Stimulated activated CD4-positive, alpha-beta T cell treated with anti-CD3 and anti-CD28 coated beads, Interleukin-4, amount 100 ng/mL, for 4 hours (primary cell): ENCODE results near the gene CPXM2.

Experiments
- DNase-seq, 2 experiments: peaks; one replicate each; pipeline ENCODE4 v3.0.0-alpha.2; 2020

The CPXM2 gene

GRCh38 chr10:123868038-123869019, 23.3 kb downstream of the CPXM2 start:
- DNase-seq, result no peak

- DNase-seq, result no peak
Measured at GRCh38 chr10:123865880-123866279, 25.7 kb downstream of the CPXM2 start.

- DNase-seq, result no peak
Measured at GRCh38 chr10:123865350-123865749, 26.3 kb downstream of the CPXM2 start.

DNA sequence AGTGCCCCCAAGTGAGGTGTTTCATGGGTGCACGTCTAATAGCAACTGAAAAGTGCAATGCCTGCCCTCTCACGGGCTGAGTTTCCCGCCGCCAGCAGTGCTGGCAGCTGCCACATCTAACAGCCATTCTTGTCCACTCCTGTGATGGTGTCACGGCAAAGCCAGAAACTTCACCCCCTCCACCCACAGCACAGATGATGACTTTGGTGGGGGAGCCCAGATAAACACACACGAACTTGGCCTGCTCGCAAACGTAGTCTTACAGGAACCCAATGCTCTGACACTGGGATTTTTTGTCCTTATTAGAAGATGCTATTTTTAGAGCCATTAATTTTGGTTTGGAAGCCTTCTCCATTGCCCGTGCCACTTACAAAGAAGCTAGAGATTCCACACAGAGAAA, 26.7 kb downstream of the CPXM2 start:
- DNase-seq, result no peak

- DNase-seq, result no peak
Measured at GRCh38 chr10:123863721-123864482, 27.7 kb downstream of the CPXM2 start.

- DNase-seq, result no peak
Measured at GRCh38 chr10:123863183-123863575, 28.4 kb downstream of the CPXM2 start.

GRCh38 chr10:123862421-123863182, 29.0 kb downstream of the CPXM2 start:
- DNase-seq, result no peak

DNA sequence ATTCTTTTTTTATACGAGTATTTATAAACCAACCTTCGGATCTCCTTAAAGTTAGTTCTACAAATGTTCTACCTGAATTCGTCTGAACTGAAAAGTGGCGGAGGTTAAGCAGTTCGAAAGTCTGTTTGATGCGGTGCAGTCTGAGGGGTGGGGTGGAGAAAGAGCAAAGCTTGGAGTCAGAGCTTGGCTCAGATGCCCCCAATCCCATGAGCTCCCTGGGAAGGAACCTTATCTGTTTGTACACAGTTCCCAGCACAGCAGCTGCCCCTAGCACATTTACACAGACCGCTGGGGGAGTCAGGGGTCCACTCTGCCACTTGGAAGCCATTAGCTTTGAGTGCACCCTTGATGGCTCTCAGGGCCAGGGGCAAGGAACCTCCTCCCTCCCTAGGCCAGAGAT, 30.8 kb downstream of the CPXM2 start:
- DNase-seq, result no peak

DNA sequence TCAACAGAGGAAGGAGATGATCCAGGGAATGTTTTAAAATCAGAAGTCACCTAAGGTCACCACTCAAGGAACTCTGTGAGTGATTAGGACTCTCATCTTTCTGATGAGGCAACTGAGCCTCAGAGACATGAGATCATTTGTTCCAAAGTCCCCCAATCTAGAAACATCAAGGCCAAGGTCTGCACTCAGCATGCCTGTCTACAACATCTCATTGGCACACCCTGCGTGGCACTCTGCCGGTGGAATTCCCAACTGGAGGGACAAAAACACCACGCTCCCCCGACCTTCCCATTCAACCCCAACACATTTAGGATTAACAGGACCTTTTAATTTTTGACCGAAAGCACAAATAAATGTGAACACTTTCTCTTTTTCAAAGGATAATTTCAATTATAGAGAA, 31.4 kb downstream of the CPXM2 start:
- DNase-seq, result no peak

DNA sequence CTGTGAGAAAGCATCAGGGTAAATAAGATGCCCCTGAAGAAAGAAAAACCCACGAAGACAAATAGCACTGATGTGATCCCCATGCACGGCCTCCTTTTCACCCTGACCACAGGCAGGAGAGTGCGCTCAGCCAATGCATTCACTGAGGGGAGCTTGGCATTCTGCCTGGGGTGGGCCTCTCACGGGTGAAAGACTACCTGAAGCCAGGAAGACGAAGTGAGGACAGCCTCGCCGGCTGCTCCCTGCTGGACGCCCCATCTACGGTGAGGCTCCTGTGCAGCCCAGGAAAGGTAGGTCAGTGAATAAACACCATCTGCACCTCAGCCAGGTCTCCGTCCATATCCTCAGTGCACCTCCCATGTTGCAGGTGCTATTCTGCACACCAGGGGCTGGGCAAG, 32.0 kb downstream of the CPXM2 start:
- DNase-seq, result no peak

- DNase-seq, result no peak
Measured at GRCh38 chr10:123858907-123859652, 32.5 kb downstream of the CPXM2 start.

DNA sequence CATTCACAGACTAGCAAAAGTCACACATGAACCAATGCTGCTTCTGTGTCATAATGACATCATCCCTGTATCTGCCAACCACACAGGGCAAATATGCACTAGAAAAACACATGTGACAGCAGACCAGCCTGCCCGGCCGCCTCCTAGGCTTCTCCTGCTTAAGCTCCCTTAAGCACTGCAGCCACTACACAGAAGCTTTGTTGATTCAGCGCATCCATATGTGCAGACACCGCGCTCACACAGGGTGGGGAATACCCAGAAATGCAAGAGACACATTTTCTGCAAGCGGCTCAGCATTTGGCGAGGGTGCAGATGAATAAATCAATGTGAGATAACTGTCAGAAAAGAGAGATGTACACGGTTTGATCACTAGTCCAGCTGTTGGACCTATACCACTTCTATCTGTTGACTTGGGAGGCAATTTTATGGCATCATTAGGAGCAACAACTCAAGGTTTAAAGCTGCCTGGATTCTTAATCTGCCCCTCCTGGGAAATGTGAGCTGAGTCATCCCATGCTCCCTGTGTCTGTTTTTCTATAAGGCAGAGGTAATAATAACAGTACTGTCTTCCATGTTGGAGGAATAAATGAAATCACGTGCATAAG, 33.4 kb downstream of the CPXM2 start:
- no peak for DNase-seq

- DNase-seq, result no peak
Measured at GRCh38 chr10:123857616-123858015, 34.0 kb downstream of the CPXM2 start.

GRCh38 chr10:123855008-123855684, 36.5 kb downstream of the CPXM2 start:
- DNase-seq, result no peak

GRCh38 chr10:123854498-123854897, 37.1 kb downstream of the CPXM2 start:
- DNase-seq, result no peak

DNA sequence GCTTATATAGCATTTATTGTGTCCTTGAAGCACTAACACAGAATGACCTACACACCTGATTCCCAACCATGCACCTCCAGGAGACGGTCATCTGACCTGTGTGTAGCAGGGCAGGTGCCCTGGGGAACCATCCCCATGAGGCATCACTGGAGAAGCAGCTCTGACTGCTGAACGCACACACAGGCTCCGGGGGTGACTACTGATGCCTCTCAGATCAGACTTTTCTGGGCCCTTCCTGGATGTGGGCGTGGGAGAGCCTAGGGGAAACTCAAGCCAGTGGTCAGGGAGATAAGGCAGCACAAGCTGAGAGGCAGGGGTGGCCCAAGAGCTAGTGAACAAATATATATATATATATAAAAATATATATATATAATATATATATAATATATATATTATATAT, 37.6 kb downstream of the CPXM2 start:
- DNase-seq, result no peak

DNA sequence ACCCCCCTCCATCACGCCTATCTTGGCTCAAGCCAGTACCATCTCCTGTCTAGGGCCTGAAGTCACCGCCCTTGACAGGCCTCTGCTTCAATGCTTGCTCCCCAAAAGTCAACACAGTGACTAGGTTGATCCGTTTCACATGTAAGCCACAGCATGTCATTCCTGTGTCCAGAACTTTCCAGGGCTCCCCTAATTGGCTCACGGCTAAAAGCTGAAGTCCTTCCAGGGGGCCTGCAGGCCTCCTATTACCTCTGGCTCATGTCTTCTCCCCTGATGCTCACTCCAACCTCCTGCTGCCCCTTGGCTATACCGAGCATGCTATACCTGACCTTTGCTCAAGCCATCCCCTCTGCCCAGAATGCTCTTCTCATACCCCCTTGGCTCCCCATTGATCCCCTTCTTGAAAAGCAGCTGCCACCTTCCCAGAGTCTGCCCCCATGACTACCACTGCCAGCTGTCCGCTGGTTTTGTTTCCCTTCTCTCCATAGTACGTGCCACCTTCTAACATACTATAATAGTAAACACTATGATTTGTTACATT, 39.1 kb downstream of the CPXM2 start:
- no peak for DNase-seq

DNA sequence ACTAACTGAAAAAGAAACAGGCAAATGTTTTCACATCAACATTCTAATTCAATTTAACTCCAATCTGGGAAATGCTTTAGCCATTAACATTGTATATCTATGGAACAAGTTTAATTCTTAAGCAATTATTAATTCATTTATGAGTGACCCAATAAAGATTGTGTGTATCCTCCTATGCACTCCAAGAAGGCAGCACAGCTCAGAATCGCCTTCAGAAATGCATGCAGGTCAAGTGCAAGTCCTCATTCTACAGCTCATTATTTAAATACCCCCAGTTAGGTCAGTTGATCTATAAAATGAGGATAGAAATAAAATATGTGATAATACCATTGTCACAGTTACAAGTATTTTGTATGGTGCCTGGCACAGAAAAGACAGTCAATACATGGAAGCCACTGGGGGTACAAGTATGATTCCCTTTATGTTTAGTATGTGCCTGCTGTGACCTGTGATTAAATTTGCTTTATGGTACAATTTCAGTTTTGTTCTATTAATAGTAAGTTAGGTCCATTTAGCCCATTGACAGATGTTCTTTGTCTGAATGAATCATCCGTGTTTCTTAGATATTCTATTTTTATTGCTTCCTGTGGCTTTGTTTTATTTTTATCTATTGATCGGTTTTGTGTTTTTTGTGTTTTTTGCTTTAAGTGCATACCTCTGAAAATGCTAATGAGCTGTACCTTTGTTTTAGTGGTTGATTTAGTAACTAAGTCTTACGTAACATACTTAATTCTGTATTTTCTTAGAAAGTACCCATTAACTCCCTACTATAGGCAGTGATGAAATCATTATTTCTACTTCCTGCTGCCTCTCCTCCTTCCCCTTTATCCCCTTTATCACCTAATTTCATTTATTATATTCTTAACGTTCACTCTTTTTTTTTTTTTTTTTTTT, 42.8 kb downstream of the CPXM2 start:
- DNase-seq, result no peak

DNA sequence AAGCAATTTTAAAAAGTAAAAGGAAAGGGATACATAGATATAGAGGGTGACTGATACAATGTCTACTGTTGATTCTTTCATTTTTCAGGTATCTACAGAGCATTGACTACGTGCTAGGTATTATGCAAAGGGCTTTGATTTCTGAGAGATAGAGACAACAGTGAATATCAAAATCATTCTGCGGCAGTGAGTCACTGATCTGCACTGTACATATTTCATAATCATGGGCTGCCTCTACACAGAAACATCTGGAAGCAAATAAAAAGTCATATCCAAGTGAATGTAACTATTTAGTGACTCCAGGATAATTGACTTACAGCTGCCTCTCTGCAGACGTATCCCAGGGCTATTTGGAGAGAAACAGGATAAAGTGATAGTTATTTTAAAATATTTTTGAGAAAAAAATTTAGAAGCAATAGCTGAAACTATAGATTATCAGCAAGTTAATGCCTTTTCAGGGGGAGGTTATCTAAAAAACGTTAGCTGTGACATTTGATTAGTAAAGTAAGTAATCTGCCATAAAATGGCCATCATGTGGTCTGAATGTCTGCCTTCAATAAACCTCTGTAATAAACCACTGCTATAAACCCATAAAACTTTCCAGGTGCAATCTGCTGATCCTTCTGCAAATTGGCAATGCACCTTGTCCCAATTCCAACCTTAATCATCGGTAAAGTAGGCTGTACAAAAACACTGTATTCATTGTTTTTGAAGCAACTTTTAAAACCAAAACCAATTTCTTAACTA, 43.7 kb downstream of the CPXM2 start:
- no peak for DNase-seq
